GM21360 (cell line): ENCODE measurements around the gene ZBTB7C.

ENCODE experiments used
- ATAC-seq: cut with Tn5 transposase; IDR thresholded peaks from one replicate; pipeline ENCODE4 v1.9.1; 2021; ENCODE audit warnings: mild to moderate bottlenecking, moderate library complexity; ENCODE audit not compliant: unreplicated experiment

The ZBTB7C gene

DNA sequence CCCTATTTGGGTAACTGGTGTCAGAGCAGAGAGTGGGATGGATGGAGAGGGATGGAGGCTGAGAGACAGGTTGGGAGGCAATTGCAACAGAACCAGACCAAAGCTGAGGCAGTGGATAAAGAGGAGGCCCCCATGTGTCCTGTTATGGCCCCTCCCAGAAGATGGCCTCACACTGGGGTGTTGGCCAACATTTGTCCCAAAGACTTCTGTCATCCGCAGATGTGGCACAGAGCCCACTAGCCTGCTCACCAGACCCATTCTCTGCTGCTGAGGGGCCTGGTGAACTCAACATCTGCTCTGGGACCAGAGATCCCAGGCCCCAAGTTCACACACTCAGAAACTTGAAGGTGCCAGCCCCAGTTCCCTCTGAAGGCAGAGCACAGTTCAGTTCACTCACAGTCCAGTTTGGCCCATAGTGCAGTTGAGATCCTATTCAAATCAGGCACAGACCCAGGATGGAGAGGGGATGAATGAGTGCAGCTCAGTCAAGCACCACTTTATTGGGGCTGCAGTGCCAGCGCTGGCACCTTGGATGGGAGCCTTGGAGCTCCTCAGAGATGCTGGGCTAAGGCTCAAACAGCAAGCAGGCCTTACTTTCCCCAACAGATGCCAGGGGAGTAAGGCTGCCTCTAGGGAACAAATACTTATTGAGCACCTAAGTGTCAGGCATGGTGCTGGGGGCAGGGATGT is 189.2 kb downstream of the ZBTB7C start:
- ATAC-seq = no peak

DNA sequence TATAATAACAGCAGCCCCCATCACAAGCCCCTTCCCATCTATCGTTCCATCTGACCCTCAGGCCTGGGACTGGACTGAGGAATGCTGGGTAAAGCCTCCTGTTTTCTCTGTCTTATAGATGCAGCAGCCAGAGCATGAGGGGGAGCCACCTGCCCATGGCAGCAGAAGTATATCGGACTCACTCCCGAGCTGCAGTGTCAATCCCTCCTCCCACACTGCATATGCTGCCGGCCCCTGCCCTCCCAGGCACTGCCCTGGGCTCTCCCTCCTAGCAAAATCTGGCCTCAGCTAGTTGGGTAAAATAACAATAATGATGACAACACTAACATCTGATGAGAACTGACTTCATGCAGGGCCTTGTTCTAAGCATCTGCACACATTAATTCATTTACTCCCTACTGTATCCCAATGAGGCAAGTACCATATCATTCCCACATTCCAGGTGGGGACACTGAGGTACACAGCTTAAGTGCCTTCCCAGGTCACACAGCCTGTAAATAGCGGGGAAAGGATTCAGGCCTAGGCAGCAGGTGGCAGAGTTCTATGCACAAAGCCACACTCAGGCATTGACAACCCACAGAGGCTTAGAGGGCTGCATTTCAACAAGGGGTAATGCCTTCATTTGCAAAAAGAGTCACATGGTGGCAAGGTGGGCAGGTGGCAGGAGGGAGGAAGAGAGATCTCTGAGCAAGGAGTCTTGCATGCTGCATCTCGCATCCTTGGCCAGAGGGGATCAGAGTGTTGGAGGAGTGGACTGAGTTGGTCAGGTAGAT is 190.0 kb downstream of the ZBTB7C start:
- ATAC-seq = no peak

DNA sequence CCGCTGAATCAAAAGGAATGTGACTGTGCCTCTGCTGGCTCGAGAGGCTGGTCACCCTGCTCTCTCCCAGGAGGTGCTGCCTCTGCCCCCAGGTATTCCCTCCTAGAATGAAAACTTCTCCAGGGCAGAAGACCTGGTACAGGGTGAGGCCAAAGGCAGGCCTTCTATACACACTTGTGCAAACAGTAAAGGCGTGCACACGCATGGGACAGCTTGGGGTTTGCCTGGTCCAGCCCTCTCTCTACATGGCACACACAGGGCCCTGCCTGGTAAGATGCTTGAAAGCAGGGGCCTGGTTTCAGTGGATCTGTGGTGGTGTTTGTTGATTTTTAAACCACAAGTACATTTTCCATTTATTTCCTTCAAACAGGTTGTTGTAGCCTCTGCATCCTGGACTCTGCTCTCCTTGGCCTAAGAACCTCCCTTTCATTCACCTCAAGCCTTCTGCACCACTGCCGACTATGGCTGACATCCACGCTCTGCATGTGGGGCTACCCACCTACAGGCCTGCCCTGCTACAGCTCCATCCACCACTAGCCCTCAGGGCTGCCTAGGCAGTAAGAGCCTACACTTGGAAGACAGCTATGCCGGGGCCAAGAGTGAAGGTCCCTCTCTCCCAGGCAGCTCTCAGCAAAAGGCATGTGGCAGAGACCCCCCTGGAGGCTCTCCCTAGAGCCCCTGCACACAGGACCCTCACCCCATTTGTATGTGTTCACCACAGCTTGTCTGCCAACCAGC is 190.7 kb downstream of the ZBTB7C start:
- no peak for ATAC-seq

- ATAC-seq = no peak
Observed at GRCh38 chr18:48217258-48218250, 191.6 kb downstream of the ZBTB7C start.

- no peak for ATAC-seq
Observed at GRCh38 chr18:48216639-48217257, 192.4 kb downstream of the ZBTB7C start.

DNA sequence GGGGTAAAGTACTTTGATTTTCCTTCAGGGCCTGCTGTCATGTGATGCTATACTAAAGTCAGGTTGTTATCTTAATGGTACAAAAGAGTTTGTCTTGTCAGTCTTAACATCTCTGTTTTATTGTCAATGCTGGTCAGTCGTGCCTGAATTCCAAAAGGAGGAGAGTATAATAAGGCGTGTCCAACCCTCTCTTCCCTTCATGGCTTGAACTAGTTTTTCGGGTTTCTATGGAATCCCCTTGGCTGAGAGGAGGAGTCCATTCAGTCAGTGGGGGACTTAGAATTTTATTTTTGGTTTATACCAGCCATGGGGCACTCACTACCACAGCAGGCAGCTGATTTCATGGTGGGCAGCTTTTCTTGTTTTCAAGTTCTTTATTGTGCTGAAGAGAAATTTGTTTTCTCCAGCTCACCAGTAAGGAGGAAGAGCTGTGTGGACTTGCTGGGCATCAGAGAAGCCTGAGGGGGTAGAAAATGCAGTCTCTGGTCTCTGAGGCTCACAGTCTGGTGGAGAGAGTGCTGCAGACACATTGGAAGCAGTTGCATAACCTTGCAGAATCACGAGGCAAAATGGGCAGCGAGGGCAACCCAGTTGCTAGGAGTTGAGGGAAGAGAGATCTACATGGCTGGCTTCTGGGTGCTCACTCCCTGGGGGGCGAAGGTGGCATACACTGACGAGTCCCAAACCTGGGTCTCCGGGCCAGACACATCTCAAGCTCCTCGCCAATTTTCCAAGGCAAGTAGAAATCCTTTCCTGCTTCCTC is 193.1 kb downstream of the ZBTB7C start:
- ATAC-seq = no peak

GRCh38 chr18:48213791-48214190 is 195.4 kb downstream of the ZBTB7C start:
- no peak for ATAC-seq

GRCh38 chr18:48208432-48209140 is 200.6 kb downstream of the ZBTB7C start:
- ATAC-seq = no peak

- no peak for ATAC-seq
Observed at GRCh38 chr18:48207733-48208132, 201.4 kb downstream of the ZBTB7C start.

- ATAC-seq = no peak
Observed at GRCh38 chr18:48206887-48207286, 202.3 kb downstream of the ZBTB7C start.

DNA sequence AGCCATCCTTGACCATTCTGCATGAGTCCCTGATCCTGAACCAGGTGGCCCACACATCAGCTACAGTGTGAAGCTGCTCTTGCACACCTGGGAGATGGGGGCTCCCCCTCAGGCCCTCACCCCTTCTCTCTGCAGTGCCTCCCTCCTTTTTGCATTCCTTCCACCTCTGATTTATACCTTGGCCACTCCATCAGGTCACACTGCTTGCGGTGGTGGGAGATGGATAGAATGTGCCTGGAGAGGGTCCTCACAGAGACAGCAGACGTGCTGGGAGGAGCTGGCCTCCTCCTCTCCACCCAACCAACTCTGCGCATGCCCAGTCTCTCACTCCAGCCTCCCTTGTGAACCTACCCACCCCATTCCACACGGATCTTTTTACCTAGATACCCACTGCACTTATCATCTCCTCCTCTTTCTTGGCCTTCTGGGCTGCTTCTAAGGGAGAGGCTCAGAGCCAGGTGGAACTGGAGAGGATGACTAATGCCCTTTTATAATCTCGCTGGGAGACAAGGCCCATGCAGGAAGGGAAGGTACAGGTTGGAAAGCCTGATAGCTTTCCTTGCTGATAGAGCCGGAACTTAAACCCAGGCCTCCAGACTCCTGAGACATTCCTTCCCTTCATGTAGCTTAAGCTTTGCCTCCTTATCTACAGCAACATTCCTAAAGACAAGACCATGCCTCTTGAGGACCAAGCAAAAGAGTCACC is 205.1 kb downstream of the ZBTB7C start:
- ATAC-seq = no peak

- ATAC-seq = no peak
Observed at GRCh38 chr18:48203288-48203945, 205.8 kb downstream of the ZBTB7C start.

DNA sequence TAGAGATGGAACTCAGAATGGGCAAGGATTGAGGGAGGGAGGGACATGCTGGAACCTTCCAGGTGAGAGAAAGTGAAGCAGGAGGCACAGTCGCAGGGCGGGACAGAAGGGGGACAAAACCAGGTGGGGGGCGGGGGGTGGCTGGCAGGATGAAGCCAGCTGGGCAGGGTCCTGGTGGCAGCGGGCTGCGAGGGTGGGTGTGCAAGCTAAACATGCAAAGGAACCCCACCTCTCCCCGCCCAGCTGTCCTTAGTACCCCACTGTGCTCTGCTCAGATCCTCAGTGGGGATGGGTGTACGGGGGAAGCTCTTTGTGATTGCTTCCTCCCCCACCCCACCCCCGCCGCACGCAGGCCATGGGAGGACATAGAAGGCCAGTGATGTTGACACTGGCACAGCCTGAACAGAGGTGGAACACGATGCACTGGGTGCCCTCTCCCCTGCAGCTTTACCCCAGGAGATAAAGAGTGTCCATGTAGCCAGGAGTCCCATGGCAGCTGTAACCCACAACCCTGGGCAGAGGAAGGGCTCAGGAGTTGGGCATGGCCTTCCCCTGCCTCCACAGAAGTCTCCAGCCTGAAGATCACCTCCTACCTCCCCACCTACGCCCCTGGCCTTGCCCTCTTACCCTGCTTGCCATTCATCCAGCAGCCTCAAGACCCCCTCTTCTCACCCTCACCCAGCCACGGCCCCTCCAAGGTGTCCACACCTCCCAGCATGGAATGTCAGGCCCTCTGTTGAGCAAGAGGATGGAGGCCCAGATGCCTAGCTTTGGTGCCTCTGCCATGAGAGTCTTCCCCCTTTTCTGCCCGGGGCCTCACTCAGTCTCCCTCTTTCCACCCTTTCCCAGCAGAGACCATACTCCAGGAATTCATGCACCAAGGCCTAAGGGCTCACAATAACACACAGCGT is 206.6 kb downstream of the ZBTB7C start:
- no peak for ATAC-seq

GRCh38 chr18:48202006-48202348 is 207.2 kb downstream of the ZBTB7C start:
- no peak for ATAC-seq

- ATAC-seq = no peak
Observed at GRCh38 chr18:48201337-48202005, 207.7 kb downstream of the ZBTB7C start.
